Activated naive CD4-positive, alpha-beta T cell treated with anti-CD3 and anti-CD28 coated beads, Interleukin-2, amount 50 U/mL, for 24 hours (primary cell): Measurements from ENCODE around the gene PEF1.

Source experiments
- H3K27ac Mint-ChIP-seq: one replicate; pipeline ENCODE4 v1.8.0; 2021; ENCODE audit warnings: mild to moderate bottlenecking, mixed read lengths
- H3K27me3 Mint-ChIP-seq: one replicate; pipeline ENCODE4 v1.8.0; 2021; ENCODE audit warnings: mixed read lengths
- H3K36me3 Mint-ChIP-seq: one replicate; pipeline ENCODE4 v1.8.0; 2021; ENCODE audit warnings: mixed read lengths
- H3K4me1 Mint-ChIP-seq: one replicate; pipeline ENCODE4 v1.8.0; 2021; ENCODE audit warnings: mixed read lengths
- H3K4me3 Mint-ChIP-seq: one replicate; pipeline ENCODE4 v1.8.0; 2021; ENCODE audit warnings: mild to moderate bottlenecking, mixed read lengths
- H3K9me3 Mint-ChIP-seq: one replicate; pipeline ENCODE4 v1.8.0; 2021; ENCODE audit warnings: mixed read lengths

Gene PEF1

GRCh38 chr1:31677401-31677800 is 32.7 kb upstream of the PEF1 start:
- no peak overlapping the region for H3K4me3 Mint-ChIP-seq

GRCh38 chr1:31675756-31676155 is 31.1 kb upstream of the PEF1 start:
- no peak overlapping the region for H3K4me3 Mint-ChIP-seq
- no peak overlapping the region for H3K27ac Mint-ChIP-seq
- H3K36me3 Mint-ChIP-seq = no peaks in the 10 kb centered on the region
- no peaks in the 10 kb centered on the region for H3K9me3 Mint-ChIP-seq
- no peaks in the 10 kb centered on the region for H3K4me1 Mint-ChIP-seq
- peaks cover 4% of the 10 kb centered on the region for H3K27me3 Mint-ChIP-seq

More at GRCh38 chr1:31677401-31677800, 32.7 kb upstream of the PEF1 start:
- Mint-ChIP-seq H3K9me3 (no peaks in the 10 kb centered on the region), H3K36me3 (no peaks in the 10 kb centered on the region), H3K27ac (no peak overlapping the region), H3K27me3 (no peaks in the 10 kb centered on the region), H3K4me1 (no peaks in the 10 kb centered on the region)

- H3K9me3 Mint-ChIP-seq = no peaks in the 10 kb centered on the region
- H3K4me1 Mint-ChIP-seq = peaks cover 3% of the 10 kb centered on the region
- no peaks in the 10 kb centered on the region for H3K36me3 Mint-ChIP-seq
- H3K27me3 Mint-ChIP-seq = peaks cover 6% of the 10 kb centered on the region
- no peak overlapping the region for H3K27ac Mint-ChIP-seq
- no peak overlapping the region for H3K4me3 Mint-ChIP-seq
Measured at GRCh38 chr1:31675161-31675560, 30.5 kb upstream of the PEF1 start.

GRCh38 chr1:31674626-31675025 is 29.9 kb upstream of the PEF1 start:
- H3K9me3 Mint-ChIP-seq = no peaks in the 10 kb centered on the region

GRCh38 chr1:31673433-31673832 is 28.8 kb upstream of the PEF1 start:
- Mint-ChIP-seq H3K9me3 (no peaks in the 10 kb centered on the region), H3K27me3 (peaks cover 10% of the 10 kb centered on the region)

More at GRCh38 chr1:31674626-31675025, 29.9 kb upstream of the PEF1 start:
- H3K27me3 Mint-ChIP-seq = peaks cover 7% of the 10 kb centered on the region
- peaks cover 8% of the 10 kb centered on the region for H3K4me1 Mint-ChIP-seq
- H3K4me3 Mint-ChIP-seq = no peak overlapping the region
- no peak overlapping the region for H3K27ac Mint-ChIP-seq
- H3K36me3 Mint-ChIP-seq = no peaks in the 10 kb centered on the region

GRCh38 chr1:31672986-31673385 is 28.3 kb upstream of the PEF1 start:
- peaks cover 11% of the 10 kb centered on the region for H3K4me1 Mint-ChIP-seq
- no peaks in the 10 kb centered on the region for H3K36me3 Mint-ChIP-seq
- no peaks in the 10 kb centered on the region for H3K9me3 Mint-ChIP-seq
- H3K4me3 Mint-ChIP-seq = no peak overlapping the region
- H3K27ac Mint-ChIP-seq = no peak overlapping the region
- peaks cover 10% of the 10 kb centered on the region for H3K27me3 Mint-ChIP-seq

More at GRCh38 chr1:31673433-31673832, 28.8 kb upstream of the PEF1 start:
- no peaks in the 10 kb centered on the region for H3K36me3 Mint-ChIP-seq
- H3K4me3 Mint-ChIP-seq = no peak overlapping the region
- peaks cover 11% of the 10 kb centered on the region for H3K4me1 Mint-ChIP-seq
- H3K27ac Mint-ChIP-seq = no peak overlapping the region

- Mint-ChIP-seq H3K27me3 (peaks cover 10% of the 10 kb centered on the region), H3K36me3 (no peaks in the 10 kb centered on the region), H3K9me3 (no peaks in the 10 kb centered on the region), H3K4me3 (no peak overlapping the region), H3K27ac (peak overlapping the region; percentile 31), H3K4me1 (peaks cover 11% of the 10 kb centered on the region)
Measured at GRCh38 chr1:31671561-31672201, 27.0 kb upstream of the PEF1 start.

- Mint-ChIP-seq H3K4me1 (peaks cover 11% of the 10 kb centered on the region), H3K4me3 (no peak overlapping the region), H3K36me3 (no peaks in the 10 kb centered on the region), H3K27ac (no peak overlapping the region), H3K9me3 (no peaks in the 10 kb centered on the region), H3K27me3 (peaks cover 10% of the 10 kb centered on the region)
Measured at GRCh38 chr1:31671147-31671546, 26.5 kb upstream of the PEF1 start.

- H3K36me3 Mint-ChIP-seq = no peaks in the 10 kb centered on the region
- H3K27me3 Mint-ChIP-seq = peaks cover 10% of the 10 kb centered on the region
- no peak overlapping the region for H3K4me3 Mint-ChIP-seq
- H3K9me3 Mint-ChIP-seq = no peaks in the 10 kb centered on the region
- H3K27ac Mint-ChIP-seq = no peak overlapping the region
- peaks cover 11% of the 10 kb centered on the region for H3K4me1 Mint-ChIP-seq
Measured at GRCh38 chr1:31670593-31670964, 25.9 kb upstream of the PEF1 start.

GRCh38 chr1:31669786-31670592 is 25.3 kb upstream of the PEF1 start:
- Mint-ChIP-seq H3K9me3 (no peaks in the 10 kb centered on the region), H3K36me3 (no peaks in the 10 kb centered on the region), H3K4me3 (peak overlapping the region; percentile 74), H3K27ac (no peak overlapping the region), H3K27me3 (peaks cover 10% of the 10 kb centered on the region), H3K4me1 (peaks cover 11% of the 10 kb centered on the region)

GRCh38 chr1:31669433-31669785 is 24.7 kb upstream of the PEF1 start:
- Mint-ChIP-seq H3K4me1 (peaks cover 11% of the 10 kb centered on the region), H3K27ac (no peak overlapping the region), H3K4me3 (no peak overlapping the region), H3K36me3 (no peaks in the 10 kb centered on the region), H3K27me3 (peaks cover 10% of the 10 kb centered on the region), H3K9me3 (no peaks in the 10 kb centered on the region)

GRCh38 chr1:31668303-31668883 is 23.7 kb upstream of the PEF1 start:
- Mint-ChIP-seq H3K27me3 (peaks cover 10% of the 10 kb centered on the region), H3K27ac (no peak overlapping the region)

GRCh38 chr1:31667065-31667785 is 22.5 kb upstream of the PEF1 start:
- H3K9me3 Mint-ChIP-seq = no peaks in the 10 kb centered on the region
- peaks cover 10% of the 10 kb centered on the region for H3K27me3 Mint-ChIP-seq
- H3K27ac Mint-ChIP-seq = no peak overlapping the region
- no peaks in the 10 kb centered on the region for H3K36me3 Mint-ChIP-seq
- peaks cover 11% of the 10 kb centered on the region for H3K4me1 Mint-ChIP-seq
- H3K4me3 Mint-ChIP-seq = no peak overlapping the region

More at GRCh38 chr1:31668303-31668883, 23.7 kb upstream of the PEF1 start:
- Mint-ChIP-seq H3K9me3 (no peaks in the 10 kb centered on the region), H3K36me3 (no peaks in the 10 kb centered on the region), H3K4me3 (no peak overlapping the region), H3K4me1 (peaks cover 11% of the 10 kb centered on the region)

GRCh38 chr1:31666263-31666963 is 21.7 kb upstream of the PEF1 start:
- Mint-ChIP-seq H3K4me1 (peaks cover 11% of the 10 kb centered on the region), H3K36me3 (no peaks in the 10 kb centered on the region), H3K9me3 (no peaks in the 10 kb centered on the region), H3K27ac (peak overlapping the region; percentile 60), H3K27me3 (peaks cover 10% of the 10 kb centered on the region), H3K4me3 (no peak overlapping the region)

- Mint-ChIP-seq H3K27ac (no peak overlapping the region), H3K27me3 (peaks cover 6% of the 10 kb centered on the region), H3K9me3 (no peaks in the 10 kb centered on the region), H3K4me3 (no peak overlapping the region), H3K4me1 (peaks cover 10% of the 10 kb centered on the region), H3K36me3 (no peaks in the 10 kb centered on the region)
Measured at GRCh38 chr1:31665234-31665878, 20.7 kb upstream of the PEF1 start.
